ENCODE data around the gene ARHGDIA.
A peak's percentile ranks its signal among the peaks of the same experiment; 100 is the strongest.

ARHGDIA gene

DNA sequence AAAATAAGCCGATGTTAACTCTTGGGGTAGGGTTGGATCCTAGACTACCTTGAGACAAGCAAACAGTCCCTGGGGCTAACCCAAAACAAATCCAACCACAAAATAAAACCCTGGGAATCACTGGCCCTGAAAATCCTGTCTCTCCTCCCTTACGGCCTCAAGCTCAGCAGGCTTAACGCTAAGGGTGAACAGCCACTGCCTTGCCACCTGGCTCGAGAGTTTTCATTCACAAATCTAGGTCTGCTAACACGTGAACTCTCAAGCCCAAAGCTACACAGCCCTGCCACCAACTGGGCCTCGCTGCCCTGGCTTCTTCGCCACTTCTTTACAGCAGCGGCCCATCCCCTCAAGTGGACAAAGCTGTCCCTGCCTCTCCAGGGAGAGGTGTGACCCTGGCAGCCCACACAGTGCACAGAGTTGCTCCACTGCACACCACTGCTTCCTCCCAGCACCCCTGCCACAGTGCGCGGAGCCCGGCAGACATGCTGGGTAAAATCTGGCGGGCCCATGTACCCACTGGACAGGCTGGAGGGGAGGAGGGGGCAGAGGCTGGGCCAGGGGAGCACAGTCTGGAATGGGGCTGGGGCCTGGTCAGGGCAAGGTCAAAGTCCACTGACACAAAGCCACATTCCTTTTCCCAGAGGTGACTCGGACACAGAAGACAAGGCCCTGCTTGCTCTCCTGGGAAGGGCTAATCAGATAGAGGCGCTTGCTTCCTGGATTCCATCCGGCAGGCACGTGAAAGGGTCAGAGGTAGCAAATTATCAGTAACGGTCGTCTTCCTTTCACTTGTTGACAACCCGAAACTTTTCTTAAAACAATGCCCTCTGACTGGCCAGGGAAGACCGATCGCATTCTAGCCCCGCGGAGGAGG, 39.1 kb upstream of the ARHGDIA start:
- TF ChIP-seq, protein P1, sequence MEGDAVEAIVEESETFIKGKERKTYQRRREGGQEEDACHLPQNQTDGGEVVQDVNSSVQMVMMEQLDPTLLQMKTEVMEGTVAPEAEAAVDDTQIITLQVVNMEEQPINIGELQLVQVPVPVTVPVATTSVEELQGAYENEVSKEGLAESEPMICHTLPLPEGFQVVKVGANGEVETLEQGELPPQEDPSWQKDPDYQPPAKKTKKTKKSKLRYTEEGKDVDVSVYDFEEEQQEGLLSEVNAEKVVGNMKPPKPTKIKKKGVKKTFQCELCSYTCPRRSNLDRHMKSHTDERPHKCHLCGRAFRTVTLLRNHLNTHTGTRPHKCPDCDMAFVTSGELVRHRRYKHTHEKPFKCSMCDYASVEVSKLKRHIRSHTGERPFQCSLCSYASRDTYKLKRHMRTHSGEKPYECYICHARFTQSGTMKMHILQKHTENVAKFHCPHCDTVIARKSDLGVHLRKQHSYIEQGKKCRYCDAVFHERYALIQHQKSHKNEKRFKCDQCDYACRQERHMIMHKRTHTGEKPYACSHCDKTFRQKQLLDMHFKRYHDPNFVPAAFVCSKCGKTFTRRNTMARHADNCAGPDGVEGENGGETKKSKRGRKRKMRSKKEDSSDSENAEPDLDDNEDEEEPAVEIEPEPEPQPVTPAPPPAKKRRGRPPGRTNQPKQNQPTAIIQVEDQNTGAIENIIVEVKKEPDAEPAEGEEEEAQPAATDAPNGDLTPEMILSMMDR (IDR thresholded peaks at IDR 0.05; ENCODE audit: extremely low read depth, insufficient read depth, missing control alignments): no peak
- in situ Hi-C loops (cut with MboI; ENCODE audit: low pct_unique_long_range_greater_than_20kb, low sequenced_read_pairs, unreplicated experiment): no loop called here
- no peak for DNase-seq (ENCODE audit: low spot score)

DNA sequence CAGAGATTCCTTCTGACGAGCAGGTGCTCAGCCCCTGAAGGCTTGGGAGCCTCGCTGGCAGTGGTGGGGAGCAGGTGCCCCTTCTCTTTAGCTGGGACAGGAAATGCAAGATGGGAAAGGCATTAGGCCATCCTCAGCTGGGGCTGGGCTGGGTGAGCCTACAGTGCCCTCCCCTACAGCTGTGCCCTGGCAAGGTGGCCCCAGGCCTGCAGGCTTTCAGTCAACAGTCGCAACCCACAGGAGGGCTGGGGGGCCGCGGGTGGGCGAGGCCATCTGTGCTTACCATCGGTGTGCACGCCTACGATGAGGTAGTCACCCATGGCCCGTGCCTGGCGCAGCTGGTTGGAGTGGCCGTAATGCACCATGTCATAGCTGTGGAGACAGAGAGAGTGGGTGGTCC, 38.1 kb upstream of the ARHGDIA start:
- no peak for DNase-seq (ENCODE audit: low spot score)
- in situ Hi-C loops (cut with MboI; ENCODE audit: low pct_unique_long_range_greater_than_20kb, low sequenced_read_pairs, unreplicated experiment): no loop called here
- TF ChIP-seq, protein P1 (IDR thresholded peaks at IDR 0.05; ENCODE audit: extremely low read depth, insufficient read depth, missing control alignments): no peak

DNA sequence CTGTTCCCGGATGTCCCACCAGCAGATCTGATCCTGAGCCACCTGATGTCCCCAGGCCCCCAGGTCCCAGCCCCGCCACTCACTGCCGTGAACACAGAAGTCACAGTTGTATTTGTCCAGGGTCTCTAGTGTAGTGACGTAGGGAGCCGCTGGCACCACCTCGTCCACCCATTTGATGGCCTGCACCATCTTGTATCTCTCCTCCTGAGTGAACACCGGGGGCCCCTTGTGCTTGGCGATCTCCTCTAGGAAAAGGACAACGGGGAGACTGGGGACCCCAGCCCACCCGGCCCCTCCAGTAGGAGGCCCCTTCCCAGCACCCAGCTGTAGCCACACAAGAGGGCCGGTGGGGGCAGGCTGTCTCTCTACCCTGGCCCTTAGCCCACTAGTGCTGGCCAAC, 37.7 kb upstream of the ARHGDIA start:
- no peak for DNase-seq (ENCODE audit: low spot score)
- TF ChIP-seq, protein P1 (IDR thresholded peaks at IDR 0.05; ENCODE audit: extremely low read depth, insufficient read depth, missing control alignments): no peak
- in situ Hi-C loops (cut with MboI; ENCODE audit: low pct_unique_long_range_greater_than_20kb, low sequenced_read_pairs, unreplicated experiment): no loop called here

DNA sequence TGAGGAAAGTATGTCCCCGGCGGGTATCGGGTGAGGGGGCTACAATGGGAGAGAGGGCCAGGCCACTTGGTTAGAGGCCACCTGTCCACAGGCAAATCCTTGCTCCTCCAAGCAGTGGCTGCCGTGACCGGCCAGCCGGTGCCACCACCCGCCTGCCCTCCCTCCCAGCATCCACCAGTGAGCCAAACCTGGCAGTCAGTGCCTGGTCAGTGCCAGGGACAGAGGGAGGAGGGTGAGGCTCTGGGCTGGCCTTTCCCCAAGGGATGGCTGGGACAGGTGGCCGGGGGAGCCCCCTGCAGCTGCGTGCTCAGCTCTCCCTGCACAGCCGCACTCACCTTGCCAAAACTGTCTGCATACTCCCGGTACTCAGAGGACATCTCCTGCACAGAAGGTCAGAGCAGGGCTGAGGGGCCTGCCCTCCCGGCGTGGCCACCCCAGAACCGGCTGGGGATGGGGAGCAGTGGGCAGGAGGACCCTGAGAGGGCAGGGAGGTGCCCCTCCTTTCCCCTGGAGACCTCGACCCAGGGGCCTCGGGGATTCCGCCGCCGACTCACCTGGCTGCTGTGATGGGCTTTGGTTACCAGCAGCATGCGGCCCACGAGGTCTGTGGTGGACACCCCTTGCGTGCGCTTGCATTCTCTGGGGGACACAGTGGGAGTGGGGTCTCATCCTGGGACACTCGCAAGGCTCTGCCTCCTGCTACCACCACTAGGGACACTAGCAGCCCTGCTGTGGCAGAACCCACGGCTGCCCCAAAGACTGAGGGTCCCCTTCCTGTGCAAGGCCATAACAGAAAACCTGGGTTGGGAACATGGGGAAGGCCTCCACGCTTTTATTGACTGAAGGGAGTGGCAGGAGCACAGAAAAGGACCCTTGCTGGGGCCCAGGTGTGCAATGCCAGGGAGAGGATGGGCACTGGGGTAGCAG, 36.3 kb upstream of the ARHGDIA start:
- DNase-seq (ENCODE audit: low spot score): no peak
- TF ChIP-seq, protein P1 (IDR thresholded peaks at IDR 0.05; ENCODE audit: extremely low read depth, insufficient read depth, missing control alignments): peak; percentile 8
- in situ Hi-C loops (cut with MboI; ENCODE audit: low pct_unique_long_range_greater_than_20kb, low sequenced_read_pairs, unreplicated experiment): no loop called here

DNA sequence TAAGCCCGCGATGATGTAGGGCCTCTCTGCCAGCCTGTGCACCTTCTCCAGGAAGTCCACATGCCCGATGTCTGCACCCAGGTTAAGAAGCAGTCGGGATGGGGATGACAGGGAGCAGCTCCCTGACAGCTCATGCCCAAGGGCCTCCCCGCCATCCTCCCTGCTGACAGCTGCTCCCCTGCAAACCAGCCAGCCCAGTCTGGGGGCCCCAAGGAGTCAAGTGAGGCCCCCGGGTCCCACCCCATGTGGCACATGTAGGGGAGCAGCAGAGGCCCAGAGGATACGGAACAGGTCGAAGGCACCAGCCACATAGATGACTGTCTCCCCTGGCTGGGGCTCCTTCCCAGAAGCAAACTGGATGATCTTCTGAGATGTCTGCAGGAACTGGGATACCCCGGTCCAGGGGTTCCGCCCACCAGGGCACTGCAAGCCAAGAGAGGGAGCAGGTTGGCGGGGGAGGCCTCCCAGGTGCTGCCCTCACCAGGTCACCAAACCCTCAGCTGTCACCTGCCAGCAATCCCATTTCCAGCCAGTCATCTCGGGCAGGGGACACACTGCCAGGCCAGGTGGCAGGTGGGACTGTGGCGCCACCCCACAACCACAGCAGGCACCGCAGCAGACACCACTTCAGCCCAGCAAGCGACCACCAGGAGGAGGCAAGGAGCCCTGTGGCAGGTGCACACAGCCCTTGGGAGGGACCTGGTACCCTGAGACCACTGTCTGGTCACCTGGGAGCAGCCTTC, 35.5 kb upstream of the ARHGDIA start:
- in situ Hi-C loops (cut with MboI; ENCODE audit: low pct_unique_long_range_greater_than_20kb, low sequenced_read_pairs, unreplicated experiment): no loop called here
- TF ChIP-seq, protein P1 (IDR thresholded peaks at IDR 0.05; ENCODE audit: extremely low read depth, insufficient read depth, missing control alignments): no peak
- DNase-seq (ENCODE audit: low spot score): no peak

DNA sequence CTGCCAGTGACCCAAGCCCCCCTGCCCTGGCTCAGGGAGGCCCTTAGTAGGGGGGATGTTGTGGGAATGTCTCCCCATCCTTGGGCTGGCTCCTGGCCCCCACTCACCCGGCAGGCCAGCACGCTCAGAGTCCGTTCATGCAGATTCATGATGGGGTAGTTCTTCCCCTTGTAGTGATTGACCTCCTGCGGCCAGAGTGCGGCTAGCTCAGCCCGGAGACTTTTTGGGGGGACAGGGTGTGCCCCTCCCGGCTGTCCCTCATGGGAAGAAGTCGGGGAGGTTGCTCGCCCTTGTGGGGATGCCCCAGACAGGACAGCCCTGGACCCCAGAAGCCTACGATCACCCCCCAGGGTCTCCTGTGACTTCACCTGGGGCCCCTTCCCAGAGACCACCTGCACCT, 34.9 kb upstream of the ARHGDIA start:
- no peak for DNase-seq (ENCODE audit: low spot score)
- in situ Hi-C loops (cut with MboI; ENCODE audit: low pct_unique_long_range_greater_than_20kb, low sequenced_read_pairs, unreplicated experiment): no loop called here
- TF ChIP-seq, protein P1 (IDR thresholded peaks at IDR 0.05; ENCODE audit: extremely low read depth, insufficient read depth, missing control alignments): no peak

All from GM13977 (cell line).